CD4-positive, alpha-beta memory T cell (primary cell): ENCODE results near the gene EXPH5. TPM values are rescaled to one million over a fixed set of nuclear protein-coding genes. Genes with fewer than 3 reads are reported as not detected.
"Not testable (repeated sequence)": the region's sequence is repeated elsewhere in the genome, so short reads cannot be mapped to it uniquely, and the experiment has no call there.

Experiments used
- CTCF ChIA-PET: fragments of 350-600 bp; sonication (Branson Sonifier 250); formaldehyde crosslinking; loops from one replicate; lab custom pipeline; 2021; ENCODE audit warnings: inconsistent platforms; ENCODE audit not compliant: partially characterized antibody; lab: Charles Lee
- POLR2A ChIA-PET: fragments of 350-600 bp; sonication (Branson Sonifier 250); formaldehyde crosslinking; loops from one replicate; lab custom pipeline; 2021; ENCODE audit not compliant: partially characterized antibody; lab: Charles Lee
- DNase-seq, 5 donors: peaks; one replicate each; pipeline versions ENCODE4 v3.0.0 to v3.0.0-alpha.2; 2020 to 2022; ENCODE audit warnings: mixed read lengths in 1 of 5
- H3K27ac ChIP-seq: one replicate; pipeline ENCODE4 v1.7.0; 2013; ENCODE audit warnings: low read depth, low read length
- H3K27me3 ChIP-seq: 2 replicates; pipeline ENCODE4 v1.7.0; 2013; ENCODE audit warnings: mild to moderate bottlenecking, low read length, moderate library complexity; ENCODE audit not compliant: insufficient read depth
- H3K36me3 ChIP-seq: 2 replicates; pipeline ENCODE4 v1.7.0; 2013; ENCODE audit warnings: mild to moderate bottlenecking, low read length, moderate library complexity; ENCODE audit not compliant: insufficient read depth
- H3K4me1 ChIP-seq: 2 replicates; pipeline ENCODE4 v1.7.0; 2013; ENCODE audit warnings: mild to moderate bottlenecking, low read length, moderate library complexity; ENCODE audit not compliant: insufficient read depth
- H3K4me3 ChIP-seq, 2 donors: one replicate each; pipeline ENCODE4 v1.7.0; 2013; ENCODE audit warnings: low read length in 2 of 2, mild to moderate bottlenecking in 1 of 2
- H3K9me3 ChIP-seq, 2 donors: one replicate each; pipeline ENCODE4 v1.7.0; 2013; ENCODE audit warnings: low read length in 2 of 2, control low read depth in 1 of 2; ENCODE audit not compliant: control insufficient read depth in 1 of 2
- H3K27ac Mint-ChIP-seq, 7 donors: one replicate each; pipeline ENCODE4 v1.8.0; 2020 to 2021; ENCODE audit warnings: mixed read lengths in 7 of 7, mild to moderate bottlenecking in 6 of 7, inconsistent platforms in 3 of 7, moderate library complexity in 3 of 7
- H3K27me3 Mint-ChIP-seq, 2 donors: one replicate each; pipeline ENCODE4 v1.8.0; 2020 to 2021; ENCODE audit warnings: mixed read lengths in 2 of 2
- H3K36me3 Mint-ChIP-seq, 2 donors: one replicate each; pipeline ENCODE4 v1.8.0; 2020 to 2021; ENCODE audit warnings: mixed read lengths in 2 of 2, inconsistent platforms in 1 of 2, mild to moderate bottlenecking in 1 of 2
- H3K4me1 Mint-ChIP-seq, 4 donors: one replicate each; pipeline ENCODE4 v1.8.0; 2020 to 2021; ENCODE audit warnings: mixed read lengths in 4 of 4, mild to moderate bottlenecking in 1 of 4
- H3K4me3 Mint-ChIP-seq, 8 donors: one replicate each; pipeline ENCODE4 v1.8.0; 2020 to 2021; ENCODE audit warnings: mixed read lengths in 8 of 8, mild to moderate bottlenecking in 7 of 8, moderate library complexity in 6 of 8, inconsistent platforms in 3 of 8
- H3K9me3 Mint-ChIP-seq, 8 donors: one replicate each; pipeline ENCODE4 v1.8.0; 2020 to 2021; ENCODE audit warnings: mixed read lengths in 8 of 8, mild to moderate bottlenecking in 5 of 8, inconsistent platforms in 3 of 8, moderate library complexity in 1 of 8
- intact Hi-C: fragments of 100-400 bp; cut with micrococcal nuclease; formaldehyde crosslinking; loops from one replicate; pipeline ENCODE4 v1.15.1; 2023
- polyA plus RNA-seq, 2 donors: library from polyadenylated mRNA; unstranded; fragments of 300-500 nt; fragmentation: Illumina TruSeq; gene quantifications; one replicate each; pipeline ENCODE4 v1.2.3, GENCODE V29; 2021
- total RNA-seq, 2 experiments: library from RNA; stranded (reverse); gene quantifications; one replicate each; pipeline ENCODE4 v1.2.3, GENCODE V29; 2021

The EXPH5 gene
- total and polyA plus RNA-seq, 4 experiments from 2014 or later = 0.39 to 4.0 (median 1.8) TPM

- Mint-ChIP-seq H3K4me3 (peak overlapping the region; percentile 90 to 100 (median 97)), H3K4me1 (peaks cover 17 to 23% (median 18%) of the 10 kb centered on the region in 4 donors), H3K36me3 (peaks cover 0 to 3% of the 10 kb centered on the region in 2 donors), H3K27ac (no peak overlapping the region), H3K27me3 (peaks cover 3% of the 10 kb centered on the region in 2 donors), H3K9me3 (peaks cover 0 to 1% (median 0%) of the 10 kb centered on the region in 8 donors)
- Histone ChIP-seq H3K9me3 (no peaks in the 10 kb centered on the region), H3K27me3 (peaks cover 6% of the 10 kb centered on the region), H3K27ac (no peak overlapping the region), H3K36me3 (no peaks in the 10 kb centered on the region), H3K4me3 (no peak overlapping the region), H3K4me1 (peaks cover 9% of the 10 kb centered on the region)
- ChIA-PET CTCF (no interaction called here), POLR2A (interaction anchor here (1.0 kb wide), 1 partner anchor 10 kb away, joined by 3 read pairs; no protein-coding TSS in a partner anchor)
- DNase-seq = no peak
- intact Hi-C loops = loop anchor here (2.0 to 5.0 kb wide), 3 partner anchors 471 to 735 kb away; partner anchors contain the start of genes ACAT1, CUL5 and SLC35F2
Measured at GRCh38 chr11:108591893-108592292, 1.7 kb downstream of the EXPH5 start.

- no peaks in the 10 kb centered on the region for H3K36me3 ChIP-seq
- no peak overlapping the region for H3K27ac Mint-ChIP-seq
- H3K9me3 Mint-ChIP-seq = peaks cover 0 to 1% (median 0%) of the 10 kb centered on the region in 8 donors
Measured at GRCh38 chr11:108589136-108589535, 4.4 kb downstream of the EXPH5 start.

GRCh38 chr11:108588287-108588686 lies 5.3 kb downstream of the EXPH5 start:
- H3K4me1 Mint-ChIP-seq = peaks cover 9 to 13% (median 10%) of the 10 kb centered on the region in 4 donors
- H3K4me3 ChIP-seq = no peak overlapping the region
- intact Hi-C loops = no loop called here
- peaks cover 0 to under 1% (median 0%) of the 10 kb centered on the region in 8 donors for H3K9me3 Mint-ChIP-seq
- H3K27me3 Mint-ChIP-seq = peaks cover 1% of the 10 kb centered on the region in 2 donors
- H3K4me3 Mint-ChIP-seq = no peak overlapping the region
- no peaks in the 10 kb centered on the region for H3K36me3 ChIP-seq
- no peak overlapping the region for H3K27ac ChIP-seq
- peaks cover 9% of the 10 kb centered on the region for H3K4me1 ChIP-seq
- H3K27ac Mint-ChIP-seq = no peak overlapping the region
- H3K27me3 ChIP-seq = peaks cover 6% of the 10 kb centered on the region
- no peaks in the 10 kb centered on the region for H3K9me3 ChIP-seq
- no peak for DNase-seq
- CTCF ChIA-PET = interaction anchor here (0.7 to 1.2 kb wide), 3 partner anchors 10 to 66 kb away, joined by 3 to 4 read pairs (median 4); no protein-coding TSS in a partner anchor
- peaks cover 0 to 1% of the 10 kb centered on the region in 2 donors for H3K36me3 Mint-ChIP-seq
- POLR2A ChIA-PET = no interaction called here

More at GRCh38 chr11:108589136-108589535, 4.4 kb downstream of the EXPH5 start:
- Histone ChIP-seq H3K9me3 (no peaks in the 10 kb centered on the region), H3K4me1 (peaks cover 9% of the 10 kb centered on the region), H3K27me3 (peaks cover 6% of the 10 kb centered on the region), H3K27ac (no peak overlapping the region), H3K4me3 (no peak overlapping the region)
- no peak for DNase-seq
- H3K36me3 Mint-ChIP-seq = peaks cover 0 to 3% of the 10 kb centered on the region in 2 donors
- peaks cover 1 to 3% of the 10 kb centered on the region in 2 donors for H3K27me3 Mint-ChIP-seq
- intact Hi-C loops = no loop called here
- peaks cover 16 to 22% (median 18%) of the 10 kb centered on the region in 4 donors for H3K4me1 Mint-ChIP-seq
- ChIA-PET POLR2A (no interaction called here), CTCF (interaction anchor here (0.7 to 1.1 kb wide), 2 partner anchors 9 to 59 kb away, joined by 3 to 4 read pairs; no protein-coding TSS in a partner anchor)
- H3K4me3 Mint-ChIP-seq = no peak overlapping the region

GRCh38 chr11:108587109-108587508 lies 6.5 kb downstream of the EXPH5 start:
- ChIA-PET CTCF (no interaction called here), POLR2A (no interaction called here)
- Mint-ChIP-seq H3K36me3 (no peaks in the 10 kb centered on the region), H3K4me1 (peaks cover under 1 to 3% (median 2%) of the 10 kb centered on the region in 4 donors), H3K4me3 (no peak overlapping the region), H3K9me3 (no peaks in the 10 kb centered on the region), H3K27me3 (peaks cover 1% of the 10 kb centered on the region in 2 donors), H3K27ac (no peak overlapping the region)
- Histone ChIP-seq H3K4me1 (peaks cover 2% of the 10 kb centered on the region), H3K9me3 (no peaks in the 10 kb centered on the region), H3K27ac (no peak overlapping the region), H3K36me3 (no peaks in the 10 kb centered on the region), H3K27me3 (peaks cover under 1% of the 10 kb centered on the region), H3K4me3 (no peak overlapping the region)
- intact Hi-C loops = no loop called here
- DNase-seq = no peak

- Mint-ChIP-seq H3K27ac (no peak overlapping the region), H3K9me3 (no peaks in the 10 kb centered on the region), H3K36me3 (no peaks in the 10 kb centered on the region), H3K4me3 (no peak overlapping the region), H3K4me1 (no peaks in the 10 kb centered on the region), H3K27me3 (peaks cover 1% of the 10 kb centered on the region in 2 donors)
- ChIA-PET POLR2A (no interaction called here), CTCF (no interaction called here)
- Histone ChIP-seq H3K27me3 (no peaks in the 10 kb centered on the region), H3K36me3 (no peaks in the 10 kb centered on the region), H3K4me1 (no peaks in the 10 kb centered on the region), H3K9me3 (no peaks in the 10 kb centered on the region), H3K4me3 (no peak overlapping the region), H3K27ac (no peak overlapping the region)
- DNase-seq = no peak
- intact Hi-C loops = no loop called here
Measured at GRCh38 chr11:108586600-108586999, 7.0 kb downstream of the EXPH5 start.

- CTCF ChIA-PET, H3K4me3 ChIP-seq, POLR2A ChIA-PET, H3K4me3 Mint-ChIP-seq, H3K27ac ChIP-seq, H3K27me3 Mint-ChIP-seq, H3K36me3 ChIP-seq, H3K27ac Mint-ChIP-seq, H3K4me1 Mint-ChIP-seq, H3K4me1 ChIP-seq, H3K9me3 ChIP-seq, H3K9me3 Mint-ChIP-seq, H3K36me3 Mint-ChIP-seq, DNase-seq, H3K27me3 ChIP-seq, intact Hi-C loops: not testable (repeated sequence)
Measured at GRCh38 chr11:108586185-108586584, 7.4 kb downstream of the EXPH5 start.

GRCh38 chr11:108584973-108585372 lies 8.6 kb downstream of the EXPH5 start:
- H3K4me3 Mint-ChIP-seq = no peak overlapping the region

More at GRCh38 chr11:108584973-108585372, 8.6 kb downstream of the EXPH5 start:
- no peaks in the 10 kb centered on the region for H3K9me3 Mint-ChIP-seq
- POLR2A ChIA-PET = no interaction called here
- Histone ChIP-seq H3K27ac (no peak overlapping the region), H3K9me3 (no peaks in the 10 kb centered on the region), H3K4me3 (no peak overlapping the region), H3K27me3 (no peaks in the 10 kb centered on the region), H3K36me3 (no peaks in the 10 kb centered on the region), H3K4me1 (no peaks in the 10 kb centered on the region)
- no peaks in the 10 kb centered on the region for H3K36me3 Mint-ChIP-seq
- CTCF ChIA-PET = no interaction called here
- no peak for DNase-seq
- intact Hi-C loops = no loop called here
- H3K4me1 Mint-ChIP-seq = peaks cover 0 to 2% (median 0%) of the 10 kb centered on the region in 4 donors
- peaks cover 2 to 3% of the 10 kb centered on the region in 2 donors for H3K27me3 Mint-ChIP-seq
- no peak overlapping the region for H3K27ac Mint-ChIP-seq
